SJCRH30 (cell line): ENCODE data around the gene MTX2. TPM values are rescaled to one million over a fixed set of nuclear protein-coding genes. Genes with fewer than 3 reads are reported as not detected.
"Not testable (repeated sequence)": the region's sequence is repeated elsewhere in the genome, so short reads cannot be mapped to it uniquely, and the experiment has no call there.

Experiments used
- DNase-seq, 2 experiments: peaks; one replicate each; pipeline ENCODE4 v3.0.0-alpha.2; 2015 to 2020
- H3K27ac ChIP-seq: fragments of 250-450 bp; sonication (Bioruptor Pico); 2 replicates; pipeline ENCODE4 v1.5.1; 2020; ENCODE audit warnings: mild to moderate bottlenecking, moderate library complexity
- H3K27me3 ChIP-seq: fragments of 250-450 bp; sonication (Bioruptor Pico); 2 replicates; pipeline ENCODE4 v1.5.1; 2020; ENCODE audit warnings: mild to moderate bottlenecking, moderate library complexity
- H3K36me3 ChIP-seq: fragments of 250-450 bp; sonication (Bioruptor Pico); 2 replicates; pipeline ENCODE4 v1.5.1; 2020; ENCODE audit warnings: mild to moderate bottlenecking, moderate library complexity
- H3K4me1 ChIP-seq: fragments of 250-450 bp; sonication (Bioruptor Pico); 2 replicates; pipeline ENCODE4 v1.5.1; 2020; ENCODE audit warnings: mild to moderate bottlenecking, moderate library complexity
- H3K4me3 ChIP-seq: fragments of 250-450 bp; sonication (Bioruptor Pico); 2 replicates; pipeline ENCODE4 v1.5.1; 2020; ENCODE audit warnings: mild to moderate bottlenecking, moderate library complexity
- H3K9me3 ChIP-seq: fragments of 250-450 bp; sonication (Bioruptor Pico); replicated peaks from 2 replicates; pipeline ENCODE4 v1.5.1; 2020; ENCODE audit warnings: mild to moderate bottlenecking, moderate library complexity
- total RNA-seq: library from RNA; depleted of rRNA; stranded (reverse); fragments of >200 nt; shearing (Covaris generic); gene quantifications from 2 replicates; pipeline ENCODE4 v1.2.3, GENCODE V29; 2014

The MTX2 gene
- total RNA-seq, 1 experiment from 2014 or later: 39.3 TPM

GRCh38 chr2:176272870-176273459 is 3.7 kb downstream of the MTX2 start:
- Histone ChIP-seq H3K9me3 (no peaks in the 10 kb centered on the region), H3K4me1 (peaks cover 7% of the 10 kb centered on the region; the same call in 1 of the 2 replicates), H3K27me3 (no peaks in the 10 kb centered on the region), H3K4me3 (no peak overlapping the region), H3K36me3 (peaks cover 2% of the 10 kb centered on the region; the same call in 1 of the 2 replicates), H3K27ac (no peak overlapping the region)
- DNase-seq: no peak

- Histone ChIP-seq H3K4me1 (no peaks in the 10 kb centered on the region), H3K36me3 (no peaks in the 10 kb centered on the region), H3K9me3 (no peaks in the 10 kb centered on the region), H3K27ac (no peak overlapping the region), H3K4me3 (no peak overlapping the region), H3K27me3 (no peaks in the 10 kb centered on the region)
- no peak for DNase-seq
These were observed 9.7 kb downstream of the MTX2 start for GRCh38 chr2:176278927-176279326.

- Histone ChIP-seq H3K27me3 (no peaks in the 10 kb centered on the region), H3K4me3 (no peak overlapping the region), H3K4me1 (no peaks in the 10 kb centered on the region), H3K36me3 (no peaks in the 10 kb centered on the region), H3K9me3 (no peaks in the 10 kb centered on the region), H3K27ac (no peak overlapping the region)
- DNase-seq: no peak
These were observed 10.9 kb downstream of the MTX2 start for GRCh38 chr2:176280156-176280555.

- Histone ChIP-seq H3K4me3 (no peak overlapping the region), H3K36me3 (no peaks in the 10 kb centered on the region), H3K27ac (no peak overlapping the region), H3K9me3 (no peaks in the 10 kb centered on the region), H3K4me1 (no peaks in the 10 kb centered on the region), H3K27me3 (no peaks in the 10 kb centered on the region)
- no peak for DNase-seq
These were observed 11.8 kb downstream of the MTX2 start for GRCh38 chr2:176280867-176281658.

GRCh38 chr2:176283291-176284068 is 14.2 kb downstream of the MTX2 start:
- no peaks in the 10 kb centered on the region for H3K36me3 ChIP-seq
- H3K4me1 ChIP-seq: no peaks in the 10 kb centered on the region
- DNase-seq: no peak
- no peak overlapping the region for H3K27ac ChIP-seq
- no peaks in the 10 kb centered on the region for H3K27me3 ChIP-seq
- H3K4me3 ChIP-seq: no peak overlapping the region
- H3K9me3 ChIP-seq: no peaks in the 10 kb centered on the region

GRCh38 chr2:176284461-176285049 is 15.3 kb downstream of the MTX2 start:
- H3K27me3 ChIP-seq: no peaks in the 10 kb centered on the region
- no peaks in the 10 kb centered on the region for H3K36me3 ChIP-seq
- H3K4me3 ChIP-seq: no peak overlapping the region
- H3K9me3 ChIP-seq: no peaks in the 10 kb centered on the region
- no peaks in the 10 kb centered on the region for H3K4me1 ChIP-seq
- no peak overlapping the region for H3K27ac ChIP-seq
- no peak for DNase-seq

GRCh38 chr2:176285321-176285720 is 16.1 kb downstream of the MTX2 start:
- Histone ChIP-seq H3K27ac (no peak overlapping the region), H3K9me3 (no peaks in the 10 kb centered on the region), H3K36me3 (no peaks in the 10 kb centered on the region), H3K4me3 (no peak overlapping the region), H3K27me3 (no peaks in the 10 kb centered on the region), H3K4me1 (no peaks in the 10 kb centered on the region)
- no peak for DNase-seq

- Histone ChIP-seq H3K36me3 (no peaks in the 10 kb centered on the region), H3K9me3 (no peaks in the 10 kb centered on the region), H3K4me3 (no peak overlapping the region), H3K27me3 (no peaks in the 10 kb centered on the region), H3K27ac (no peak overlapping the region), H3K4me1 (no peaks in the 10 kb centered on the region)
- no peak for DNase-seq
These were observed 22.1 kb downstream of the MTX2 start for GRCh38 chr2:176291335-176291734.

- Histone ChIP-seq H3K27ac (no peak overlapping the region), H3K4me3 (no peak overlapping the region), H3K4me1 (no peaks in the 10 kb centered on the region), H3K9me3 (no peaks in the 10 kb centered on the region), H3K27me3 (no peaks in the 10 kb centered on the region), H3K36me3 (no peaks in the 10 kb centered on the region)
- DNase-seq: no peak
These were observed 22.6 kb downstream of the MTX2 start for GRCh38 chr2:176291809-176292283.

- Histone ChIP-seq H3K36me3 (no peaks in the 10 kb centered on the region), H3K27me3 (no peaks in the 10 kb centered on the region), H3K4me3 (no peak overlapping the region), H3K9me3 (no peaks in the 10 kb centered on the region), H3K27ac (no peak overlapping the region), H3K4me1 (no peaks in the 10 kb centered on the region)
- no peak for DNase-seq
These were observed 23.4 kb downstream of the MTX2 start for GRCh38 chr2:176292608-176293007.

GRCh38 chr2:176293334-176293733 is 24.1 kb downstream of the MTX2 start:
- DNase-seq: no peak
- Histone ChIP-seq H3K4me3 (no peak overlapping the region), H3K4me1 (no peaks in the 10 kb centered on the region), H3K27ac (no peak overlapping the region), H3K27me3 (no peaks in the 10 kb centered on the region), H3K9me3 (no peaks in the 10 kb centered on the region), H3K36me3 (0 out of 2 replicates have a peak, but pooled peaks cover 4% of the 10 kb centered on the region)

- H3K27me3 ChIP-seq: no peaks in the 10 kb centered on the region
- no peak for DNase-seq
- H3K4me1 ChIP-seq: no peaks in the 10 kb centered on the region
- H3K27ac ChIP-seq: no peak overlapping the region
- 0 out of 2 replicates have a peak, but pooled peaks cover 4% of the 10 kb centered on the region for H3K36me3 ChIP-seq
- H3K9me3 ChIP-seq: no peaks in the 10 kb centered on the region
- no peak overlapping the region for H3K4me3 ChIP-seq
These were observed 27.8 kb downstream of the MTX2 start for GRCh38 chr2:176297067-176297466.

- no peaks in the 10 kb centered on the region for H3K27me3 ChIP-seq
- no peak overlapping the region for H3K27ac ChIP-seq
- no peak overlapping the region for H3K4me3 ChIP-seq
- no peaks in the 10 kb centered on the region for H3K4me1 ChIP-seq
- H3K9me3 ChIP-seq: no peaks in the 10 kb centered on the region
- DNase-seq: no peak
- 0 out of 2 replicates have a peak, but pooled peaks cover 4% of the 10 kb centered on the region for H3K36me3 ChIP-seq
These were observed 28.5 kb downstream of the MTX2 start for GRCh38 chr2:176297737-176298136.

GRCh38 chr2:176306020-176306419 is 36.8 kb downstream of the MTX2 start:
- not testable (repeated sequence) for DNase-seq, H3K36me3 ChIP-seq, H3K27ac ChIP-seq, H3K4me1 ChIP-seq, H3K27me3 ChIP-seq, H3K9me3 ChIP-seq, H3K4me3 ChIP-seq

GRCh38 chr2:176317199-176317598 is 48.0 kb downstream of the MTX2 start:
- no peaks in the 10 kb centered on the region for H3K9me3 ChIP-seq
- H3K27ac ChIP-seq: no peak overlapping the region
- H3K4me3 ChIP-seq: no peak overlapping the region
- H3K27me3 ChIP-seq: no peaks in the 10 kb centered on the region
- peaks cover 4% of the 10 kb centered on the region; the same call in 1 of the 2 replicates for H3K36me3 ChIP-seq
- no peak for DNase-seq
- no peaks in the 10 kb centered on the region for H3K4me1 ChIP-seq
